SW 1271 (cell line): Measurements from ENCODE around the gene AGTRAP.

Source experiments
- DNase-seq, 2 experiments: peaks; one replicate each; lab custom pipeline; 2025; lab: John Stamatoyannopoulos, UW

AGTRAP gene, protein sequence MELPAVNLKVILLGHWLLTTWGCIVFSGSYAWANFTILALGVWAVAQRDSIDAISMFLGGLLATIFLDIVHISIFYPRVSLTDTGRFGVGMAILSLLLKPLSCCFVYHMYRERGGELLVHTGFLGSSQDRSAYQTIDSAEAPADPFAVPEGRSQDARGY

GRCh38 chr1:11735854-11736745, at the start of gene AGTRAP:
Gene AGTRAP, plus strand, starts transcription at chr1:11736136. Its CDS starts 73 bp downstream, at chr1:11736209.
- DNase-seq, result peak; percentile 60 to 74

GRCh38 chr1:11688506-11688905, 47.4 kb upstream of the AGTRAP start:
- DNase-seq, result no peak

- no peak for DNase-seq
Observed at GRCh38 chr1:11690397-11691301, 45.3 kb upstream of the AGTRAP start.

- no peak for DNase-seq
Observed at GRCh38 chr1:11691302-11691914, 44.5 kb upstream of the AGTRAP start, which contains the start of gene DRAXIN. Gene DRAXIN, plus strand, starts transcription at chr1:11691710. Its CDS starts 14,549 bp downstream, at chr1:11706259.

- no peak for DNase-seq
Observed at GRCh38 chr1:11691928-11692711, 43.8 kb upstream of the AGTRAP start.

DNA sequence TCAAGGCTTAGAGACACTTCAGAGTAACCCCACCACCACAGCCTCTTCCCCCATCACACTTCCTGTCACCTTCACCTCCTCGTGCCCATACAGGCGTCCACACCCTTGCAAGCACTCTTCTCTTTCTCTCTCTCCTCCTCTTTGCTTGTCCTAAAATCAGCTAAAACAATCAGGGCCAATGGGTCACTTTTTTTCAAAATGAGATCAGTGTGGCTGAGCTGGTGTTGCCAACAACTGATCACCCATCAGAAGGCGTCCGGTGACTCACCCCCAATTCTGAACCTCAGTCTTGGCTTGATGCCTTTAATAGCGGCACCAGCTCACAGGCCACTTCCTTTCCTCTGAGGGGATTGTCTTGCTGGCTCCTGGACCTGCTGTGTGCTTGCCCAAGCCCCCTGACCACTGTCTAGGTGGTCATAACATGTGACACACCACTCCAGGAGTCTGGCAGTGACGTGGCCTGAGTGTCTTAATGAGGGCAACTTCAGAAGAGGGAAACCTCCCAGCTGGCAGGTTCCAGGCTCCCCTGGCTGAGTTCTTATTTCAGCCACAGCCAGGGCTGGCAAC, 42.8 kb upstream of the AGTRAP start:
- peak; percentile 8 to 64 for DNase-seq

- no peak for DNase-seq
Observed at GRCh38 chr1:11693917-11694316, 42.0 kb upstream of the AGTRAP start.

DNA sequence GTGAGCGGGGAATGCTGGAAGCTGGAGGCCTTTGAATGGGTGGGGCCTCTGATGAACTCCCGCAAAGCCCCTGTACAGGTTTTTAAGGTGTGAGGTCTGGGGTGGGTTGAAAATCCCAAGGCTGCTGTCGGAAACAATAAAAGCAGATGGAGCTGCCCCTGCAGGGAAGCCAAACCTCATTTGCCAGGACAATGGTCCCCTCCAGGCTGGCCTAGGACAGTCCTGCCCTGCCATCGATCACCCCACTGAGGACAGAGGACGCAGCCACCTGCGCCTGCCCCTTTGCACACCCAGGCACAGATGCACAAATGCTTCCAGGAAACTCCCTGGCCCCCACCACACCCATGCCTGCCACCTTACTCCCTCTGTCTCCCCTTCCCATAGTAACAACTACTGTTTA, 40.1 kb upstream of the AGTRAP start:
- no peak for DNase-seq

DNA sequence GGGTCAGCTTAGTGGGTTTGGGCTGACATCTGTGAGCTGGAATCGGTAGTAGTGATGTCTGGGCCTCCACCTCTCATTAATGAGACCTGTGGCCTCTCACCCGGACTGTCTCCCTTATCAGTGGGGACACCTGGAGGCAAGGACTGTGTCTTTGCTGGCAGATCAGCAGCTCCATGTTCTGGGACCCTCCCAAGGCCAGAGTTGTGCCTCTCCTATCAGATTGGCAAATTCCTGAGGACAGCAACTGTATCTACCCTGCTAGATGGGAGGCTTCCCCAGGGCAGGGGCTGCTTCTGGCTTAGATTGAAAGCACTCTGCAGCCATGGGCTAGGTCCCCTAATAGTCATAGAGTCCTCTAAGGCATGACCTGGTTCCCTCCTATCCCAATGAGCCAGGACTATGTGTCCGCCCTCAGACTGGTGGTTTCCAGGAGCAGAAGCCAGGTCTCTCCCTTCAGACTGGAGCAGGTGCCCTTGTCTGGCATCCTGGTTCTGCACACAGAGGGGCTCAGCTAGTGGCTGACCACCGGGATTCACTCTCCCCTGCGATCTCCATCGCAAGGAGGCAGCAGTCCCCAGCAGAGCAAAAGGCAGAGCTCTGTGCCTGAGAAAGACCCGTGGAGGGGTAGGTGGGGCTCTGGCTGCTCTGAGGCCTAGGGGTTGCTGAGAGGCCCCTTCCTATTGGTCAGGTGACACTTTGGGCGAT, 38.6 kb upstream of the AGTRAP start:
- DNase-seq, result no peak

GRCh38 chr1:11697893-11698210, 38.1 kb upstream of the AGTRAP start:
- DNase-seq, result no peak

- DNase-seq, result no peak
Observed at GRCh38 chr1:11700601-11701467, 35.1 kb upstream of the AGTRAP start.

- DNase-seq, result no peak
Observed at GRCh38 chr1:11701551-11701961, 34.4 kb upstream of the AGTRAP start.

DNA sequence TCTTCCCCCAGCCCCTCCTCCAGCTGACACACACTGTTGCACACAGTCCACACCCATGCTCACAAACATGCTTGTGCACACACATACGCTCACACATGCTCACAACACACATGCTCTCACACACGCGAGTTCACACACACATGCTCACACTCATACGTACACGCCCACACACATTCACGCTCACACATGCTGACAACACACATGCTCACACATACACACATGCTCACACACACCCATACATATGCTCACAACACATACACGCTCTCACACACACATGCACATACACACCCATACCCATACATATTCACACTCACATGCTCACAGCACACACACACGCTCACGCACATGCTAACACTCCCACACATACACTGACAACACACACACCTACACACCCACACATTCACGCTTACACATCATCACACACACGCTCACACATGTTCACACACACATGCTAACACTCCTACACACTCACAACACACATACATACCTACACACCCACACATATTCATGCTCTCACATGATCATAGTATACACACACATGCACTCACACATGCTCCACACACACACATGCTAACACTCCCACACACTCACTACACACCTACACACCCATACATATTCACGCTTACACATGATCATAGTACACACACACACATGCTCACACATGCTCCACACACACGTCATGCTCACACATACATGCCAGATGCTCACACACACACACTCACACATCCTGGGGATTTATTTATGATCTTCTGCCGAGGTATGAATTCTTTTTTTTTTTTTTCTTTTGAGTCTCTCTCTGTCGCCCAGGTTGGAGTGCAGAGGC, 33.7 kb upstream of the AGTRAP start:
- no peak for DNase-seq

DNA sequence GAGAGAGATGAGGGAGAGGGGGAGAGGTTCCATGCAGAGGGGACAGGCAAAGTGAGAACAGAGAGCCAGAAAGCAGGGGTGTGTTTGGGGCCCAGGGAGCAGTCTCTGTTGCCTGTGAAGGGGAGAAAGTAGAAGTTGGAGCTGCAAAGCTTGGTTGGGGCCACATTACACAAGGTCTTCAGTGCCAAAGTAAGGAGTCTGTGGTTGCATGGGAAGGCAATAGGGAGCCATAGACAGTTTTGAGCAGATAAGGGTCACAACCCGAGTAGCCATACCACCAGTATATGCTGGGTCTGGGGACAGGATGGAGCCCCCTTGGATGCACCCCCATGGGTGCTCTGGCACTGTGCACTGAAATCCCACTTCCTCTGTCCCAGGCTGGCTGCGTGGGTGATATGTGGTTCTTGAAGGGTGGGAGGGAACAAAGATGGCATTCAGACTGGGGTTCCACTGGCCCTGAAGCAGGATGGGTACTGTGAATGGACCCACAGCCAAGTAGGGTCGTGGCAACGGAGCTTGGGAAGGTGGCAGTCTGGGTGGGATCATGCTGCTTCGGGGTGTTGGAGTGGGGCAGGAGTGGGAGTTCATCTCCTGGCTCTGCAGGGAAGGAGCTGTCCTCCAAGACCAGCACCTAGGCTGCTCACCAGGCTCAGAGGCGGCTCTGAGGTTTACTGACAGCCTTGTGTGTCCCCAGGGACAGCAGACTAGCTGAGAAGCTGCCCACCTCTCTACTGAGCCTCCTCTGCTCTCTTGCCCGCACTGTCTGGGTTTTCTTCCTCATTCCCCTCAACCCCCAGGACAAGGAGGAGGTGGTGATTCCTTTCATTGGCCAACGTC, 32.4 kb upstream of the AGTRAP start:
- no peak for DNase-seq

DNA sequence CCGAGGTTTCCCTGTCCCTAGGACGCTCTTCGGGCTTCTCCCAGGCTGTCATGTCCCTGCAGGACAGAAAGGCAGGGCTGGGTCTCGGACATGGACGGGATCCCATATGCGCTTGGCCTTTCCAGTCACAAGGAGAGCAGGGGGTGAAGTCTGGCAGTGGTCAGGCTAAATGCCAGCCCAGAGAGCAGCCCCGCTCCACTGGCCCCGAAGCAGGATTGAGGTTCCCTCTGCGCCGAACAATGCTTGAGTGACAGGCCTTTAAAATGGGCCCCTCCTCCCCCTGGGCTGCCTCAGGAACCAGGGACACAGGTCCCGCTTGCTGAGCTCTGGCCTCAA, 31.8 kb upstream of the AGTRAP start:
- DNase-seq, result no peak

DNA sequence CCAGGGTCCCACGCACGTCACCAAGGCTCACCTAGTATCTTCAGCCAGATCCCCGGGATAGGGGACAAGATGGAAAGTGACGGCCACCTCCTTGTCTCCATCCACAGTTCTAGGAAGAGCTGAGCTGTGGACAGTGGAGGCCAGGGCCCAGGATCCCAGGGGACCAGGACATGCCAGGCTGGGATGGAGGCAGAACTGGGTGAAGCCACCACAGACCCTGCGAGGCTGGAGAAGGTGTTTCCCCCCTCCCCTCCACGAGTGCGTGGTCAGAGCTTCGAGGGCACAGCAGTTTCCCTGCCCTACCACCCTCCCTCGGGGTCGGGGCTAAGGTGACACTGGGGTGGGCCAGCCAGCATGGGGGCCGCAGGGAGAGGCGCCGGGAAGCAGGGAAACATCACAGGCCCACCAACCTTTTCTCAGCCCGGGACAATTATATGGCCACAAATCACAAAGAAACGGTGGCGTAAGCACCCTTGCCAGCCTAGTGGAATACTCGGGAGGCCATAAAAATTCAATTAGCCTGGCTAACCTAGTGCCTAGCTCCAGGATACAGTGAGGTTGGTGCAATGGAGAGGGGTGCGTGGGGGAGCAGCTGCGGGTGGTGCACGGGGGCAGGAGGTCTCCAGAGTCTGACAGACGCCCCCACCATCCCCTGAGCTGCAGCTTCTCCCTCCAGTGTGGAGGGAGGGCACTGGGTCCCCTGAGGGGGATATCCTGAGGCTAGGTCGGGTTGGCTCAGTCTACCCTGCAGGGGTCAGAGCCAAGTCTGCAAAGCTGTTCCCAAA, 31.1 kb upstream of the AGTRAP start:
- no peak for DNase-seq

GRCh38 chr1:11705596-11705995, 30.3 kb upstream of the AGTRAP start:
- DNase-seq, result no peak
